HCT116 (cell line): ENCODE results near the gene RFTN1. TPM values are rescaled to one million over a fixed set of nuclear protein-coding genes. Genes with fewer than 3 reads are reported as not detected.

Source experiments
- ATAC-seq: fragments of 200-7000 bp; cut with Tn5 transposase; 2 replicates; pipeline ENCODE4 v1.9.1; 2020; ENCODE audit warnings: mild to moderate bottlenecking, moderate library complexity
- BruUV-seq: library from RNA; stranded (reverse); fragments of 400-500 nt; replicated peaks from 2 replicates; lab custom pipeline; 2021; lab: Mats Ljungman, UMichigan
- CTCF ChIA-PET: fragments of 300-600 bp; sonication (Branson Sonifier 250); formaldehyde crosslinking; loops from one replicate; lab custom pipeline; 2021; ENCODE audit warnings: antibody characterized with exemption; lab: Charles Lee
- POLR2A ChIA-PET: fragments of 300-600, 350-600 bp; sonication (Branson Sonifier 250); formaldehyde crosslinking; loops from one replicate; lab custom pipeline; 2021; ENCODE audit warnings: antibody characterized with exemption; lab: Charles Lee
- RAD21 ChIA-PET, 2 experiments: fragments of 300-600 bp; sonication (Branson Sonifier 250); formaldehyde crosslinking; loops; one replicate each; lab custom pipeline; 2023; ENCODE audit warnings: low total read pairs in 2 of 2; ENCODE audit not compliant: uncharacterized antibody in 2 of 2, unreplicated experiment in 2 of 2, low non-redundant PET in 1 of 2; lab: Charles Lee
- DNase-seq: peaks from one replicate; pipeline ENCODE4 v3.0.0-alpha.2; 2010; ENCODE audit warnings: low read depth, low spot score
- H2AFZ ChIP-seq: fragments of 200-600 bp; shearing (Covaris generic), sonication (generic); 2 replicates; pipeline ENCODE4 v1.6.1; 2017; ENCODE audit warnings: low read depth, mixed run types, mixed read lengths, antibody characterized with exemption, low read length; ENCODE audit not compliant: poor library complexity, severe bottlenecking
- H3K27ac ChIP-seq: 2 replicates; pipeline ENCODE4 v1.5.1; 2012; ENCODE audit warnings: low read depth, low read length
- H3K27me3 ChIP-seq: fragments of 200-600 bp; sonication (generic); 2 replicates; pipeline ENCODE4 v1.6.1; 2016; ENCODE audit warnings: mixed run types, low read length, mixed read lengths; ENCODE audit not compliant: insufficient read depth
- H3K36me3 ChIP-seq, 2 experiments: fragments of 200-500 bp in 1 of 2; fragments of 200-600 bp in 1 of 2; sonication (Bioruptor generic) in 1 of 2; sonication (generic) in 1 of 2; 2 replicates each; pipeline versions ENCODE4 v1.5.1 to v1.6.1; 2014 to 2016; ENCODE audit warnings: low read length in 2 of 2, inconsistent platforms in 1 of 2, mixed read lengths in 1 of 2, mixed run types in 1 of 2; ENCODE audit not compliant: insufficient read depth in 2 of 2, control insufficient read depth in 1 of 2
- H3K4me1 ChIP-seq, 2 experiments: fragments of 200-600 bp in 1 of 2; sonication (generic) in 1 of 2; 2 replicates each; pipeline versions ENCODE4 v1.5.1 to v1.6.1; 2012 to 2017; ENCODE audit warnings: low read length in 2 of 2, inconsistent platforms in 1 of 2, mild to moderate bottlenecking in 1 of 2, mixed read lengths in 1 of 2, mixed run types in 1 of 2, moderate library complexity in 1 of 2; ENCODE audit not compliant: insufficient read depth in 2 of 2, control insufficient read depth in 1 of 2
- H3K4me2 ChIP-seq: fragments of 200-600 bp; sonication (generic); 2 replicates; pipeline ENCODE4 v1.6.1; 2017; ENCODE audit warnings: mixed run types, low read length, mixed read lengths
- H3K4me3 ChIP-seq, 2 experiments: fragments of 200-600 bp in 1 of 2; sonication (generic) in 1 of 2; replicated peaks in 1 of 2; 2 replicates each; pipeline ENCODE4 v1.5.1; 2011 to 2016; ENCODE audit warnings: low read length in 2 of 2, control low read depth in 1 of 2, low read depth in 1 of 2, mild to moderate bottlenecking in 1 of 2, mixed read lengths in 1 of 2, mixed run types in 1 of 2
- H3K79me2 ChIP-seq: fragments of 200-600 bp; sonication (generic); 2 replicates; pipeline ENCODE4 v1.6.1; 2017; ENCODE audit warnings: mild to moderate bottlenecking, mixed run types, low read length, moderate library complexity, mixed read lengths; ENCODE audit not compliant: insufficient read depth
- H3K9ac ChIP-seq: fragments of 200-600 bp; sonication (generic); 2 replicates; pipeline ENCODE4 v1.6.1; 2016; ENCODE audit warnings: low read length, mixed read lengths
- H3K9me2 ChIP-seq: fragments of 200-600 bp; sonication (generic), shearing (Covaris generic); 2 replicates; pipeline ENCODE4 v1.6.1; 2017; ENCODE audit warnings: mixed run types, mild to moderate bottlenecking, moderate library complexity; ENCODE audit not compliant: insufficient read depth
- H3K9me3 ChIP-seq, 2 experiments: fragments of 200-500 bp in 1 of 2; fragments of 200-600 bp in 1 of 2; sonication (Bioruptor generic) in 1 of 2; sonication (generic) in 1 of 2; 2 replicates each; pipeline ENCODE4 v1.6.1; 2014 to 2017; ENCODE audit warnings: low read length in 2 of 2, mixed read lengths in 2 of 2, inconsistent platforms in 1 of 2, low read depth in 1 of 2, mild to moderate bottlenecking in 1 of 2, mixed run types in 1 of 2, moderate library complexity in 1 of 2; ENCODE audit not compliant: control insufficient read depth in 1 of 2, insufficient read depth in 1 of 2
- H4K20me1 ChIP-seq: fragments of 200-600 bp; sonication (generic), shearing (Covaris generic); 2 replicates; pipeline ENCODE4 v1.6.1; 2017; ENCODE audit warnings: mixed run types, mild to moderate bottlenecking, moderate library complexity; ENCODE audit not compliant: insufficient read depth
- CBX3 ChIP-seq: IDR thresholded peaks from 2 replicates; pipeline ENCODE4 v1.6.1; 2012; ENCODE audit warnings: low read depth
- EZH2 ChIP-seq: fragments of 200-600 bp; sonication (generic); IDR thresholded peaks from 2 replicates; pipeline ENCODE4 v1.6.1; 2017; ENCODE audit warnings: antibody characterized with exemption, mixed run types
- EZH2phosphoT487 ChIP-seq: fragments of 200-600 bp; IDR thresholded peaks from 2 replicates; pipeline ENCODE4 v1.6.1; 2018; ENCODE audit warnings: antibody characterized with exemption, borderline replicate concordance
- FOSL1 ChIP-seq: IDR thresholded peaks from 2 replicates; pipeline ENCODE4 v1.6.1; 2012; ENCODE audit warnings: low read depth
- JUND ChIP-seq: IDR thresholded peaks from 2 replicates; pipeline ENCODE4 v1.6.1; 2012
- POLR2A ChIP-seq: IDR thresholded peaks from 2 replicates; pipeline ENCODE4 v1.7.0; 2011; ENCODE audit warnings: borderline replicate concordance; ENCODE audit not compliant: insufficient read depth, insufficient read length; ENCODE audit errors: extremely low read depth
- POLR2AphosphoS5 ChIP-seq: IDR thresholded peaks from 2 replicates; pipeline ENCODE4 v1.6.1; 2011; ENCODE audit warnings: mild to moderate bottlenecking, low read depth, low read length, moderate library complexity
- RAD21 ChIP-seq: IDR thresholded peaks from 2 replicates; pipeline ENCODE4 v1.6.1; 2012; ENCODE audit warnings: low read depth, mild to moderate bottlenecking
- SIN3A ChIP-seq: IDR thresholded peaks from 2 replicates; pipeline ENCODE4 v1.6.1; 2012; ENCODE audit warnings: low read depth
- SP1 ChIP-seq: IDR thresholded peaks from 2 replicates; pipeline ENCODE4 v1.6.1; 2012; ENCODE audit warnings: low read depth
- TCF7L2 ChIP-seq: IDR thresholded peaks from 2 replicates; pipeline ENCODE4 v1.7.0; 2011; ENCODE audit warnings: borderline replicate concordance, inconsistent platforms; ENCODE audit not compliant: insufficient read depth, insufficient read length; ENCODE audit errors: extremely low read depth
- YY1 ChIP-seq: IDR thresholded peaks from 2 replicates; pipeline ENCODE4 v1.6.1; 2011; ENCODE audit warnings: low read length, low read depth, moderate library complexity, mild to moderate bottlenecking; ENCODE audit not compliant: insufficient replicate concordance; ENCODE audit errors: extremely low read depth
- ZFX ChIP-seq: fragments of 450-650 bp; IDR thresholded peaks from 2 replicates; pipeline ENCODE4 v1.6.1; 2017
- ZNF274 ChIP-seq: fragments of 200-500 bp; sonication (Bioruptor generic); IDR thresholded peaks from 2 replicates; pipeline ENCODE4 v1.6.1; 2014; ENCODE audit warnings: mild to moderate bottlenecking, low read depth, low read length, inconsistent platforms
- intact Hi-C: fragments of 100-400 bp; cut with micrococcal nuclease; formaldehyde crosslinking; loops from 2 replicates; pipeline ENCODE4 v1.10.0; 2022
- total RNA-seq: library from RNA; stranded (reverse); gene quantifications from one replicate; pipeline ENCODE4 v1.2.1, GENCODE V29; 2021; ENCODE audit not compliant: unreplicated experiment
- TF ChIP-seq, protein P1 (sequence below): IDR thresholded peaks from 2 replicates; pipeline ENCODE4 v1.6.1; 2012
- TF ChIP-seq, protein P2 (sequence below): IDR thresholded peaks from 2 replicates; pipeline ENCODE4 v1.6.1; 2012; ENCODE audit warnings: low read depth
- TF ChIP-seq, protein P3 (sequence below): IDR thresholded peaks from 2 replicates; pipeline ENCODE4 v1.6.1; 2012
- TF ChIP-seq, protein P4 (sequence below), 3 experiments: fragments of 200-600 bp in 1 of 3; sonication (generic) in 1 of 3; IDR thresholded peaks in 2 of 3; conservative IDR thresholded peaks in 1 of 3; 2 replicates each; pipeline ENCODE4 v1.5.1; 2012 to 2017; ENCODE audit warnings: low read depth in 2 of 3, low read length in 2 of 3, antibody characterized with exemption in 1 of 3, borderline replicate concordance in 1 of 3, control low read depth in 1 of 3, mild to moderate bottlenecking in 1 of 3, mixed read lengths in 1 of 3, mixed run types in 1 of 3, moderate library complexity in 1 of 3; ENCODE audit not compliant: insufficient read depth in 1 of 3

RFTN1 gene
- total RNA-seq, 1 experiment from 2014 or later, result 3.9 TPM

DNA sequence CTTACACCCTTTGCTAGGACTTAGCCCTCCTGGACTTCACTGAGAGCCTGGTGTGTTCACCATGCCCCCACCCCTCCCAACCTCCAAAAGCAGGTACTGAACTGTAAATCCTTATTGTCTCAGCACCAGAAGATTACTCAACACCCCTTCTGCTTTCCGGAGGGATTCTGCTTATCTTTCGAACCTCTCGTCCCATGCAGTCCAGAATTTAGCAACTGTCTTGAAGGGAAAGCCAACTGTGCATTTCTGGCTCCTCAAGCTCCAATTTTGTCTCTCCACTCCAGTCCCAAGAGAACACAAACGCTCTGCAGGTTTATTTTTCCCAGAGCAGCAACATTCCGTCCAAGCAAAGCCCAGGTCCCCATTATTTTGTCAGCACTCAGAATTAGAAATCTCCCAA is 49.6 kb downstream of the RFTN1 start:
- no peak for ATAC-seq
- TF ChIP-seq EZH2phosphoT487, result no peak
- TF ChIP-seq POLR2AphosphoS5, result no peak
- TF ChIP-seq ZFX, result no peak
- TF ChIP-seq POLR2A, result no peak
- TF ChIP-seq, protein P1, sequence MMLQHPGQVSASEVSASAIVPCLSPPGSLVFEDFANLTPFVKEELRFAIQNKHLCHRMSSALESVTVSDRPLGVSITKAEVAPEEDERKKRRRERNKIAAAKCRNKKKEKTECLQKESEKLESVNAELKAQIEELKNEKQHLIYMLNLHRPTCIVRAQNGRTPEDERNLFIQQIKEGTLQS, result no peak
- TF ChIP-seq ZNF274, result no peak
- TF ChIP-seq RAD21, result no peak
- no peak for TF ChIP-seq EZH2
- no peak for TF ChIP-seq FOSL1
- no peak for TF ChIP-seq SP1
- TF ChIP-seq, protein P2, sequence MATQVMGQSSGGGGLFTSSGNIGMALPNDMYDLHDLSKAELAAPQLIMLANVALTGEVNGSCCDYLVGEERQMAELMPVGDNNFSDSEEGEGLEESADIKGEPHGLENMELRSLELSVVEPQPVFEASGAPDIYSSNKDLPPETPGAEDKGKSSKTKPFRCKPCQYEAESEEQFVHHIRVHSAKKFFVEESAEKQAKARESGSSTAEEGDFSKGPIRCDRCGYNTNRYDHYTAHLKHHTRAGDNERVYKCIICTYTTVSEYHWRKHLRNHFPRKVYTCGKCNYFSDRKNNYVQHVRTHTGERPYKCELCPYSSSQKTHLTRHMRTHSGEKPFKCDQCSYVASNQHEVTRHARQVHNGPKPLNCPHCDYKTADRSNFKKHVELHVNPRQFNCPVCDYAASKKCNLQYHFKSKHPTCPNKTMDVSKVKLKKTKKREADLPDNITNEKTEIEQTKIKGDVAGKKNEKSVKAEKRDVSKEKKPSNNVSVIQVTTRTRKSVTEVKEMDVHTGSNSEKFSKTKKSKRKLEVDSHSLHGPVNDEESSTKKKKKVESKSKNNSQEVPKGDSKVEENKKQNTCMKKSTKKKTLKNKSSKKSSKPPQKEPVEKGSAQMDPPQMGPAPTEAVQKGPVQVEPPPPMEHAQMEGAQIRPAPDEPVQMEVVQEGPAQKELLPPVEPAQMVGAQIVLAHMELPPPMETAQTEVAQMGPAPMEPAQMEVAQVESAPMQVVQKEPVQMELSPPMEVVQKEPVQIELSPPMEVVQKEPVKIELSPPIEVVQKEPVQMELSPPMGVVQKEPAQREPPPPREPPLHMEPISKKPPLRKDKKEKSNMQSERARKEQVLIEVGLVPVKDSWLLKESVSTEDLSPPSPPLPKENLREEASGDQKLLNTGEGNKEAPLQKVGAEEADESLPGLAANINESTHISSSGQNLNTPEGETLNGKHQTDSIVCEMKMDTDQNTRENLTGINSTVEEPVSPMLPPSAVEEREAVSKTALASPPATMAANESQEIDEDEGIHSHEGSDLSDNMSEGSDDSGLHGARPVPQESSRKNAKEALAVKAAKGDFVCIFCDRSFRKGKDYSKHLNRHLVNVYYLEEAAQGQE, result no peak
- TF ChIP-seq JUND, result no peak
- TF ChIP-seq, protein P3, sequence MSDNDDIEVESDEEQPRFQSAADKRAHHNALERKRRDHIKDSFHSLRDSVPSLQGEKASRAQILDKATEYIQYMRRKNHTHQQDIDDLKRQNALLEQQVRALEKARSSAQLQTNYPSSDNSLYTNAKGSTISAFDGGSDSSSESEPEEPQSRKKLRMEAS, result no peak
- no peak for TF ChIP-seq CBX3
- no peak for TF ChIP-seq TCF7L2
- no peak for TF ChIP-seq SIN3A
- TF ChIP-seq, protein P4, sequence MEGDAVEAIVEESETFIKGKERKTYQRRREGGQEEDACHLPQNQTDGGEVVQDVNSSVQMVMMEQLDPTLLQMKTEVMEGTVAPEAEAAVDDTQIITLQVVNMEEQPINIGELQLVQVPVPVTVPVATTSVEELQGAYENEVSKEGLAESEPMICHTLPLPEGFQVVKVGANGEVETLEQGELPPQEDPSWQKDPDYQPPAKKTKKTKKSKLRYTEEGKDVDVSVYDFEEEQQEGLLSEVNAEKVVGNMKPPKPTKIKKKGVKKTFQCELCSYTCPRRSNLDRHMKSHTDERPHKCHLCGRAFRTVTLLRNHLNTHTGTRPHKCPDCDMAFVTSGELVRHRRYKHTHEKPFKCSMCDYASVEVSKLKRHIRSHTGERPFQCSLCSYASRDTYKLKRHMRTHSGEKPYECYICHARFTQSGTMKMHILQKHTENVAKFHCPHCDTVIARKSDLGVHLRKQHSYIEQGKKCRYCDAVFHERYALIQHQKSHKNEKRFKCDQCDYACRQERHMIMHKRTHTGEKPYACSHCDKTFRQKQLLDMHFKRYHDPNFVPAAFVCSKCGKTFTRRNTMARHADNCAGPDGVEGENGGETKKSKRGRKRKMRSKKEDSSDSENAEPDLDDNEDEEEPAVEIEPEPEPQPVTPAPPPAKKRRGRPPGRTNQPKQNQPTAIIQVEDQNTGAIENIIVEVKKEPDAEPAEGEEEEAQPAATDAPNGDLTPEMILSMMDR (IDR thresholded peaks at IDR 0.05 in 2 of 3, conservative IDR thresholded peaks at IDR 0.05 in 1 of 3; ENCODE audit: borderline replicate concordance in 1 of 3, insufficient read depth in 1 of 3, low read depth in 2 of 3, low read length in 2 of 3), result no peak
- TF ChIP-seq YY1, result no peak

More for the DNA sequence above, 49.6 kb downstream of the RFTN1 start:
- Histone ChIP-seq H3K9ac (no peak overlapping the region), H3K9me2 (no peaks in the 10 kb centered on the region), H3K4me1 (no peaks in the 10 kb centered on the region), H3K79me2 (no peaks in the 10 kb centered on the region), H2AFZ (no peak overlapping the region), H4K20me1 (no peaks in the 10 kb centered on the region), H3K4me2 (no peak overlapping the region), H3K27me3 (no peaks in the 10 kb centered on the region), H3K9me3 (no peaks in the 10 kb centered on the region), H3K4me3 (no peak overlapping the region), H3K36me3 (no peaks in the 10 kb centered on the region), H3K27ac (no peak overlapping the region)
- no TSS peak for BruUV-seq
- ChIA-PET POLR2A (no interaction called here), RAD21 (no interaction called here), CTCF (no interaction called here)
- intact Hi-C loops, result no loop called here
- DNase-seq, result no peak
